Muscle layer of colon (tissue), 2 donors: ENCODE measurements around the gene SLC5A1.

Experiments
- H3K27ac ChIP-seq: one replicate; pipeline ENCODE4 v1.7.0; 2013; ENCODE audit warnings: low read depth, mild to moderate bottlenecking, low read length, moderate library complexity
- H3K27me3 ChIP-seq, 2 donors: one replicate each; pipeline ENCODE4 v1.7.0; 2013; ENCODE audit warnings: low read length in 2 of 2, mild to moderate bottlenecking in 2 of 2; ENCODE audit not compliant: insufficient read depth in 2 of 2, control insufficient read depth in 1 of 2
- H3K36me3 ChIP-seq: one replicate; pipeline ENCODE4 v1.7.0; 2013; ENCODE audit warnings: mild to moderate bottlenecking, low read length; ENCODE audit not compliant: insufficient read depth
- H3K4me1 ChIP-seq: one replicate; pipeline ENCODE4 v1.7.0; 2013; ENCODE audit warnings: mild to moderate bottlenecking, low read length; ENCODE audit not compliant: insufficient read depth
- H3K4me3 ChIP-seq, 2 donors: one replicate each; pipeline ENCODE4 v1.7.0; 2013; ENCODE audit warnings: low read length in 2 of 2, low read depth in 1 of 2, mild to moderate bottlenecking in 1 of 2, moderate library complexity in 1 of 2
- H3K9ac ChIP-seq: one replicate; pipeline ENCODE4 v1.7.0; 2013; ENCODE audit warnings: low read length
- H3K9me3 ChIP-seq: one replicate; pipeline ENCODE4 v1.7.0; 2013; ENCODE audit warnings: mild to moderate bottlenecking, low read length
- donor health status: abdominal sarcoma.
- donor health status: Adenocarcinoma of cecum.

Gene SLC5A1

DNA sequence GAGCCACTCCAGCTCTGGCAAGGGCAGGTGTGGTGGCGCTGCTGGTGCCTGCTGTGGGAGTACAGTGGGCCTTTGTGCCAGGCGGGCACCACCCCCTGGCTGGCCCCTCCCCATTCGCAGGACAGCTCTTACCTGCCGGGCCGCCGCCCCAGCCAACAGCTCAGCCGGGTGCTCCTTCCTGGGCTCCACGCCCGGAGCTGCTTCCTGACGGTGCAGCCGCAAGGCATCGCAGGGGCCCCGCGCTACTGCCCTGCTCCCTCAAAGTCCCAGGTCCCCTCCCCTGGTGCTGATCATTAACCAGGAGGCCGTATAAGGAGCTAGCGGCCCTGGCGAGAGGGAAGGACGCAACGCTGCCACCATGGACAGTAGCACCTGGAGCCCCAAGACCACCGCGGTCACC, at the start of gene SLC5A1:
Gene SLC5A1 (plus strand): TSS at position 338 of the 400 bp plus-strand sequence. CDS start 21 bp downstream, at position 359.
- H3K9ac ChIP-seq = no peak within 1 kb of the TSS
- H3K27ac ChIP-seq = no peak within 1 kb of the TSS
- peaks cover 4 to 21% of the 10 kb centered on the region in 2 donors for H3K27me3 ChIP-seq

GRCh38 chr22:31995046-31995445, 48.0 kb upstream of the SLC5A1 start:
- no peak overlapping the region for H3K27ac ChIP-seq
- no peaks in the 10 kb centered on the region for H3K36me3 ChIP-seq
- no peak overlapping the region for H3K9ac ChIP-seq
- H3K9me3 ChIP-seq = no peaks in the 10 kb centered on the region
- no peaks in the 10 kb centered on the region for H3K27me3 ChIP-seq
- no peak overlapping the region for H3K4me3 ChIP-seq
- no peaks in the 10 kb centered on the region for H3K4me1 ChIP-seq

More for the DNA sequence above, at the start of gene SLC5A1:
- H3K4me3 ChIP-seq = no peak within 1 kb of the TSS
- H3K36me3 ChIP-seq = no peaks in the 10 kb centered on the region
- H3K4me1 ChIP-seq = no peaks in the 10 kb centered on the region
- H3K9me3 ChIP-seq = no peaks in the 10 kb centered on the region

- no peaks in the 10 kb centered on the region for H3K9me3 ChIP-seq
- H3K27me3 ChIP-seq = no peaks in the 10 kb centered on the region
- H3K4me1 ChIP-seq = no peaks in the 10 kb centered on the region
- H3K27ac ChIP-seq = no peak overlapping the region
- no peak overlapping the region for H3K9ac ChIP-seq
- no peak overlapping the region for H3K4me3 ChIP-seq
- no peaks in the 10 kb centered on the region for H3K36me3 ChIP-seq
Measured at GRCh38 chr22:31995807-31996206, 47.3 kb upstream of the SLC5A1 start.

- H3K9me3 ChIP-seq = no peaks in the 10 kb centered on the region
- no peaks in the 10 kb centered on the region for H3K4me1 ChIP-seq
- no peaks in the 10 kb centered on the region for H3K36me3 ChIP-seq
- H3K9ac ChIP-seq = no peak overlapping the region
- no peaks in the 10 kb centered on the region for H3K27me3 ChIP-seq
- H3K27ac ChIP-seq = no peak overlapping the region
- no peak overlapping the region for H3K4me3 ChIP-seq
Measured at GRCh38 chr22:31998784-31999385, 44.2 kb upstream of the SLC5A1 start.

DNA sequence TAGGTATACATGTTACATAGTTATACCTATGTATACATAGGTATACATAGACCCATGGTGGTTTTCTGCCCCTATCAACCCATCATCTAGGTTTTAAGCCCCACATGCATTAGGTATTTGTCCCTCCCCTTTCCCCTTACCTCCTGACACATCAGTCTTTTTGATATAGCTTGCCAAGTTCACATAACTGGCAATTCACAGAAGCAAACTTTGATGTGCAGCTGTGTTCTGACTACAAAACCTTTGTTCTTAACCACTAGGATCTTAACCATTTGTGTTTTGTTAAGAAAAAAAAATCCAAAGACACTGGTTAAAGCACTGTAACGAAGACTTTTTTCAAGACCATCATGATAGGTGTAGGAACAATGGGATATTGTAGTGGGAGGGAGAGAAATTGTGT, 42.9 kb upstream of the SLC5A1 start:
- H3K9me3 ChIP-seq = no peaks in the 10 kb centered on the region
- no peak overlapping the region for H3K9ac ChIP-seq
- H3K4me3 ChIP-seq = no peak overlapping the region
- no peaks in the 10 kb centered on the region for H3K4me1 ChIP-seq
- H3K27me3 ChIP-seq = no peaks in the 10 kb centered on the region
- H3K27ac ChIP-seq = no peak overlapping the region
- H3K36me3 ChIP-seq = no peaks in the 10 kb centered on the region

GRCh38 chr22:32005453-32005852, 37.6 kb upstream of the SLC5A1 start:
- H3K36me3 ChIP-seq = no peaks in the 10 kb centered on the region
- no peaks in the 10 kb centered on the region for H3K4me1 ChIP-seq
- no peaks in the 10 kb centered on the region for H3K9me3 ChIP-seq
- H3K4me3 ChIP-seq = no peak overlapping the region
- H3K27ac ChIP-seq = no peak overlapping the region
- no peaks in the 10 kb centered on the region for H3K27me3 ChIP-seq
- no peak overlapping the region for H3K9ac ChIP-seq

GRCh38 chr22:32013200-32013599, 29.9 kb upstream of the SLC5A1 start:
- Histone ChIP-seq H3K27ac (no peak overlapping the region), H3K4me1 (no peaks in the 10 kb centered on the region), H3K9ac (no peak overlapping the region), H3K27me3 (no peaks in the 10 kb centered on the region), H3K9me3 (peaks cover 8% of the 10 kb centered on the region), H3K36me3 (no peaks in the 10 kb centered on the region), H3K4me3 (no peak overlapping the region)

- Histone ChIP-seq H3K9me3 (peaks cover 8% of the 10 kb centered on the region), H3K27me3 (no peaks in the 10 kb centered on the region), H3K36me3 (no peaks in the 10 kb centered on the region), H3K4me1 (no peaks in the 10 kb centered on the region), H3K27ac (no peak overlapping the region), H3K9ac (no peak overlapping the region), H3K4me3 (no peak overlapping the region)
Measured at GRCh38 chr22:32016081-32016480, 27.0 kb upstream of the SLC5A1 start.

GRCh38 chr22:32018056-32018455, 25.0 kb upstream of the SLC5A1 start:
- no peaks in the 10 kb centered on the region for H3K27me3 ChIP-seq
- H3K27ac ChIP-seq = no peak overlapping the region
- peaks cover 8% of the 10 kb centered on the region for H3K9me3 ChIP-seq
- no peak overlapping the region for H3K4me3 ChIP-seq
- no peaks in the 10 kb centered on the region for H3K36me3 ChIP-seq
- no peak overlapping the region for H3K9ac ChIP-seq
- no peaks in the 10 kb centered on the region for H3K4me1 ChIP-seq

GRCh38 chr22:32020117-32020516, 22.9 kb upstream of the SLC5A1 start:
- H3K4me1 ChIP-seq = no peaks in the 10 kb centered on the region
- no peaks in the 10 kb centered on the region for H3K27me3 ChIP-seq
- H3K27ac ChIP-seq = no peak overlapping the region
- H3K9me3 ChIP-seq = no peaks in the 10 kb centered on the region
- H3K36me3 ChIP-seq = no peaks in the 10 kb centered on the region
- no peak overlapping the region for H3K4me3 ChIP-seq
- H3K9ac ChIP-seq = no peak overlapping the region

DNA sequence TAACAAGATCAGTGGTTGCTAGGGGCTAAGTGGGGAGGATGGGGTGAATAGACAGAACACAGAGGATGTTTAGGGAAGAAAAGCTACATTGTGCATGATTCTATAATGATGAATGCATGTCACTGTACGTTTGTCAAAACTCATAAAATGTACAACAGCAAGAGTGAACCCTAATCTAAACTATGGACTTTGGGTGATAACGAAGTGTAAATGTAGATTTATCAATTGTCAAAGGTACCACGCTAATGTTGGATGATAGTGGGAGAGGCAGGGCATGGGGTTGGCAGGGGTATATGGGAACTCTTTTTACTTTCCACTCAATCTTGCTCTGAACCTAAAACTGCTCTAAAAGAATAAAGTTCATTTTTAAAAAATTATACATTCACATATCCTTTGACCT, 21.3 kb upstream of the SLC5A1 start:
- H3K4me3 ChIP-seq = no peak overlapping the region
- H3K9ac ChIP-seq = no peak overlapping the region
- no peaks in the 10 kb centered on the region for H3K27me3 ChIP-seq
- no peak overlapping the region for H3K27ac ChIP-seq
- H3K36me3 ChIP-seq = no peaks in the 10 kb centered on the region
- no peaks in the 10 kb centered on the region for H3K9me3 ChIP-seq
- no peaks in the 10 kb centered on the region for H3K4me1 ChIP-seq

- no peaks in the 10 kb centered on the region for H3K27me3 ChIP-seq
- no peaks in the 10 kb centered on the region for H3K4me1 ChIP-seq
- H3K4me3 ChIP-seq = no peak overlapping the region
- H3K9me3 ChIP-seq = no peaks in the 10 kb centered on the region
- no peaks in the 10 kb centered on the region for H3K36me3 ChIP-seq
- no peak overlapping the region for H3K9ac ChIP-seq
- no peak overlapping the region for H3K27ac ChIP-seq
Measured at GRCh38 chr22:32023251-32023827, 19.7 kb upstream of the SLC5A1 start.
